Effector memory CD4-positive, alpha-beta T cell (primary cell): ENCODE measurements around the gene SPRN.
"Not testable (repeated sequence)": the region's sequence is repeated elsewhere in the genome, so short reads cannot be mapped to it uniquely, and the experiment has no call there.

Experiments
- DNase-seq, 3 donors: peaks; one replicate each; pipeline ENCODE4 v3.0.0-alpha.2; 2020
- H3K27ac ChIP-seq: 2 replicates; pipeline ENCODE4 v1.7.0; 2013; ENCODE audit warnings: mild to moderate bottlenecking, low read length, moderate library complexity; ENCODE audit not compliant: insufficient read depth, poor library complexity, severe bottlenecking
- H3K27me3 ChIP-seq: replicated peaks from 2 replicates; pipeline ENCODE4 v1.7.0; 2013; ENCODE audit warnings: mild to moderate bottlenecking, low read length; ENCODE audit not compliant: insufficient read depth, control insufficient read depth, poor library complexity, severe bottlenecking
- H3K36me3 ChIP-seq: 2 replicates; pipeline ENCODE4 v1.7.0; 2013; ENCODE audit warnings: mild to moderate bottlenecking, low read length, moderate library complexity; ENCODE audit not compliant: control insufficient read depth, insufficient read depth
- H3K4me1 ChIP-seq: 2 replicates; pipeline ENCODE4 v1.7.0; 2013; ENCODE audit warnings: low read length, mild to moderate bottlenecking; ENCODE audit not compliant: control insufficient read depth, insufficient read depth, poor library complexity, severe bottlenecking
- H3K4me3 ChIP-seq: 2 replicates; pipeline ENCODE4 v1.7.0; 2013; ENCODE audit warnings: low read length, low read depth, mild to moderate bottlenecking; ENCODE audit not compliant: insufficient read depth, poor library complexity, severe bottlenecking
- H3K9me3 ChIP-seq: 2 replicates; pipeline ENCODE4 v1.7.0; 2013; ENCODE audit warnings: mild to moderate bottlenecking, low read length, moderate library complexity; ENCODE audit not compliant: control insufficient read depth

Gene SPRN

GRCh38 chr10:133421336-133422222, 2.8 kb downstream of the SPRN start:
- Histone ChIP-seq H3K27ac (no peak overlapping the region), H3K27me3 (peaks cover 11% of the 10 kb centered on the region), H3K9me3 (no peaks in the 10 kb centered on the region)

GRCh38 chr10:133420579-133420978, 3.8 kb downstream of the SPRN start:
- Histone ChIP-seq H3K4me3 (no peak overlapping the region), H3K9me3 (no peaks in the 10 kb centered on the region), H3K36me3 (peaks cover 13% of the 10 kb centered on the region), H3K27ac (no peak overlapping the region), H3K27me3 (peaks cover 11% of the 10 kb centered on the region), H3K4me1 (peaks cover 7% of the 10 kb centered on the region)
- DNase-seq: no peak

More at GRCh38 chr10:133421336-133422222, 2.8 kb downstream of the SPRN start:
- Histone ChIP-seq H3K36me3 (peaks cover 9% of the 10 kb centered on the region), H3K4me1 (peaks cover 7% of the 10 kb centered on the region), H3K4me3 (no peak overlapping the region)
- no peak for DNase-seq

- H3K27ac ChIP-seq: no peak overlapping the region
- H3K27me3 ChIP-seq: peaks cover 11% of the 10 kb centered on the region
- H3K4me3 ChIP-seq: no peak overlapping the region
- no peak for DNase-seq
- peaks cover 7% of the 10 kb centered on the region for H3K4me1 ChIP-seq
- peaks cover 19% of the 10 kb centered on the region for H3K36me3 ChIP-seq
- H3K9me3 ChIP-seq: no peaks in the 10 kb centered on the region
Measured at GRCh38 chr10:133420028-133420427, 4.4 kb downstream of the SPRN start.

- peaks cover 11% of the 10 kb centered on the region for H3K27me3 ChIP-seq
Measured at GRCh38 chr10:133419211-133419950, 5.0 kb downstream of the SPRN start.

GRCh38 chr10:133418289-133418993, 6.0 kb downstream of the SPRN start:
- peaks cover 11% of the 10 kb centered on the region for H3K27me3 ChIP-seq
- peaks cover 5% of the 10 kb centered on the region for H3K4me1 ChIP-seq
- H3K27ac ChIP-seq: no peak overlapping the region
- no peaks in the 10 kb centered on the region for H3K9me3 ChIP-seq
- DNase-seq: no peak
- peaks cover 20% of the 10 kb centered on the region for H3K36me3 ChIP-seq
- H3K4me3 ChIP-seq: no peak overlapping the region

More at GRCh38 chr10:133419211-133419950, 5.0 kb downstream of the SPRN start:
- H3K4me3 ChIP-seq: no peak overlapping the region
- no peak for DNase-seq
- peaks cover 20% of the 10 kb centered on the region for H3K36me3 ChIP-seq
- H3K9me3 ChIP-seq: no peaks in the 10 kb centered on the region
- no peak overlapping the region for H3K27ac ChIP-seq
- H3K4me1 ChIP-seq: peaks cover 7% of the 10 kb centered on the region

GRCh38 chr10:133415752-133416151, 8.7 kb downstream of the SPRN start:
- peaks cover 5% of the 10 kb centered on the region for H3K9me3 ChIP-seq
- H3K36me3 ChIP-seq: peaks cover 44% of the 10 kb centered on the region
- no peak overlapping the region for H3K4me3 ChIP-seq

GRCh38 chr10:133414401-133414800, 10.0 kb downstream of the SPRN start:
- H3K27ac ChIP-seq, H3K27me3 ChIP-seq, H3K4me1 ChIP-seq, H3K9me3 ChIP-seq, DNase-seq, H3K4me3 ChIP-seq: not testable (repeated sequence)
- H3K36me3 ChIP-seq: peaks cover 50% of the 10 kb centered on the region

More at GRCh38 chr10:133415752-133416151, 8.7 kb downstream of the SPRN start:
- DNase-seq: no peak
- Histone ChIP-seq H3K27me3 (no peaks in the 10 kb centered on the region), H3K4me1 (no peaks in the 10 kb centered on the region), H3K27ac (no peak overlapping the region)

GRCh38 chr10:133412381-133412711, 12.1 kb downstream of the SPRN start:
- no peaks in the 10 kb centered on the region for H3K27me3 ChIP-seq
- H3K4me1 ChIP-seq: no peaks in the 10 kb centered on the region
- no peak overlapping the region for H3K27ac ChIP-seq
- DNase-seq: no peak
- H3K9me3 ChIP-seq: peaks cover 5% of the 10 kb centered on the region
- H3K4me3 ChIP-seq: no peak overlapping the region
- peaks cover 60% of the 10 kb centered on the region for H3K36me3 ChIP-seq

GRCh38 chr10:133411523-133412380, 12.7 kb downstream of the SPRN start:
- no peak overlapping the region for H3K27ac ChIP-seq
- no peak for DNase-seq
- no peaks in the 10 kb centered on the region for H3K4me1 ChIP-seq
- H3K9me3 ChIP-seq: peaks cover 5% of the 10 kb centered on the region
- H3K36me3 ChIP-seq: peaks cover 60% of the 10 kb centered on the region
- no peak overlapping the region for H3K4me3 ChIP-seq
- no peaks in the 10 kb centered on the region for H3K27me3 ChIP-seq
